ENCODE measurements around the gene MMP28.
"Not testable (repeated sequence)": the region's sequence is repeated elsewhere in the genome, so short reads cannot be mapped to it uniquely, and the experiment has no call there.

Gene MMP28

DNA sequence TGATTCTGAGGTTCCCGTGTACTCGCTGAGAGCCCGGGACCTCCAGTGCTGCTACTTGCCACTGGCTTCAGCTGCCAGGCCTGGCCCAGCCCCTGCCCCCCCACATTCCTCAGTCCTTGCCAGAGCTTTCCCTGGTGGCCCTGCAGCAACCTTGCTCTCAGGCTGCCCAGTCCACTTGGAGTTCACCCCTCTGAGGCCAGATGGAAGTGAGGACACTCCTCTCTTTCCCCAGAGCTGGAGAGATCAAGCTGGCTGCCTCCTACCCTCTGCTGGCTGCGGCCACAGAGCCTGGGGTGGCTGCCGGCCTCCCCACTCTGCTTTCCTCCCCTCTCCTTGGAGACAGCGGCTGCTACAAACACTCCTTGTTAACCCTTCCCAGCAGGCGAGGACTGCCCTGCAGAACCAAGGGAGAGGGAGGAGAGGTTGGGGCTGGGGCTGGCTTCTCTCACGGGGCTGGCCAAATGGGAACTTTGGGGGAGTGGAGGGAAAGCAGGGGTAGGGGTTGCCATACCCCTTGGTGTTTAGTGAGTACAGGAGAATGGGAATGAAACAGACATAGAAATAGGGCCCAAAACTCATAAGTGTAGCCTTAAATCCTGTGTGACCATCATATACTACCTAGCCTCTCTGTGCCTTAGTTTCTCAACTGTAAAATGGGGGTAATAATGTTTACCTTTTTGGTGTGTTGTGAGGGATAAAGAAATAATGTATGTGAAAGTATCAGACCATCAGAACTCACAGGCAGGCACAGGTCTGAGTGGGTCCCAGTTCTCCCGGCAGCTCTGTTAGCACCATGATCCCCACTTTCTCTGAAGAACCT, 42.3 kb downstream of the MMP28 start, which contains the start of gene GAS2L2:
GAS2L2 (minus strand) TSS at position 295 of the 820 bp plus-strand sequence. CDS start 389 bp downstream, outside the sequence.
- H3K9me3 ChIP-seq (ENCODE audit: control insufficient read depth, low read length) = no peaks in the 10 kb centered on the region
- H3K27ac ChIP-seq (ENCODE audit: insufficient read depth, low read depth, low read length, poor library complexity, severe bottlenecking) = peak within 1 kb of the TSS; percentile 8
- H3K4me1 ChIP-seq (ENCODE audit: control insufficient read depth, insufficient read depth, low read length) = peaks cover 7% of the 10 kb centered on the region
- 50 to 53% methylated on average over 8 to 9 of the region's 9 CpGs for WGBS, 2 experiments
- H3K27me3 ChIP-seq (ENCODE audit: control insufficient read depth, insufficient read depth, low read length, poor library complexity, severe bottlenecking) = peaks cover 12% of the 10 kb centered on the region
- no peak within 1 kb of the TSS for H3K4me3 ChIP-seq (ENCODE audit: insufficient read depth, low read depth, low read length)
- no peaks in the 10 kb centered on the region for H3K36me3 ChIP-seq (ENCODE audit: control insufficient read depth, insufficient read depth, low read length)

GRCh38 chr17:35752471-35752870, 43.0 kb downstream of the MMP28 start:
- peaks cover 12% of the 10 kb centered on the region for H3K27me3 ChIP-seq (ENCODE audit: control insufficient read depth, insufficient read depth, low read length, poor library complexity, severe bottlenecking)
- peaks cover 7% of the 10 kb centered on the region for H3K4me1 ChIP-seq (ENCODE audit: control insufficient read depth, insufficient read depth, low read length)
- H3K4me3 ChIP-seq (ENCODE audit: insufficient read depth, low read depth, low read length) = no peak overlapping the region
- WGBS, 2 experiments = 92 to 93% methylated on average over 16 of the region's 16 CpGs
- no peaks in the 10 kb centered on the region for H3K9me3 ChIP-seq (ENCODE audit: control insufficient read depth, low read length)
- H3K36me3 ChIP-seq (ENCODE audit: control insufficient read depth, insufficient read depth, low read length) = no peaks in the 10 kb centered on the region
- no peak overlapping the region for H3K27ac ChIP-seq (ENCODE audit: insufficient read depth, low read depth, low read length, poor library complexity, severe bottlenecking)

- 85 to 89% methylated on average over 4 of the region's 4 CpGs for WGBS, 2 experiments
- not testable (repeated sequence) for H3K27ac ChIP-seq (ENCODE audit: insufficient read depth, low read depth, low read length, poor library complexity, severe bottlenecking); H3K36me3 ChIP-seq (ENCODE audit: control insufficient read depth, insufficient read depth, low read length)
Observed at GRCh38 chr17:35751541-35751940, 43.9 kb downstream of the MMP28 start.

DNA sequence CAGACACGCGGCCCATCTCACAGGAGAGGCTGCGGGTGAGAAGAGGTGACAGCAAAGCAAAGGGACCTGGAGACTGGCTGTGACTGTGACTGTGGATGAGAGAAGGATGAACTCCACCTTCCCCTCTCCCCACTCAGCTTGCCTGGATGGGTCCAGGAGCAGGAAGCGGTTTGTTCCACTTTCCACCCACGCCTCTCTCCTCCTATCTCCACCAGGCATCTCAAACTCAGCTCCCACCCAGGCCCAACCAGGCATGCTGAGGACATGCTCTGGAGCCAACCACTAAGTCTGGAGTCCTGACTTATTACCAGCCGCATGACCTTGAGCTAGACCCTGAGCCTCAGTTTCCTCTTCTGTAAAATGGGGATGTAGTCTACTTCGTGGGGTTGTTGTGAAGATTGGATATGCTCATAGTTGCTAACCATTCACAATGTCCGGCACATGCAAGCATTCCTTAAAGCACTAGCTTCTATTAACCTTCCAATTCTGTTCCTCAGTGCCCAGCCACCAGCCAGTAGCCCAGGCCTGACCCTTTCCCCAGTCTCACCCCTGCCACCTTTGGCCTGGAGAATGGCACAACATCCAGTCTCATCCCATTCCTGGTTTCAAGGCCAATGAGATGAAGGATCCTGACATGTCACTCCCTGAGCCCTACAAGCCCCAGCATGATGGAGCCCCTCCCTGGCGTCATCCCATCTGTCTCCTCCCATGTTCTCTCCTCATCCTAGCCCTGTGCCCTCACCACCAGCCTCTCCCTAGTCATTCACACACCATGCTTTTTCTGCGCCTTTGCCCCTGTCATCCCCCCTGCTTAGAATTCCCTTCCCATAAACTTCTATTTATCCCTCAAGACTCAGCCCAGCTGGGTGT, 44.7 kb downstream of the MMP28 start:
- WGBS, 2 experiments = 91% methylated on average over 10 of the region's 10 CpGs
- Histone ChIP-seq H3K27ac (ENCODE audit: insufficient read depth, low read depth, low read length, poor library complexity, severe bottlenecking) (no peak overlapping the region), H3K27me3 (ENCODE audit: control insufficient read depth, insufficient read depth, low read length, poor library complexity, severe bottlenecking) (peaks cover 12% of the 10 kb centered on the region), H3K36me3 (ENCODE audit: control insufficient read depth, insufficient read depth, low read length) (no peaks in the 10 kb centered on the region), H3K4me3 (ENCODE audit: insufficient read depth, low read depth, low read length) (no peak overlapping the region), H3K4me1 (ENCODE audit: control insufficient read depth, insufficient read depth, low read length) (peaks cover 7% of the 10 kb centered on the region), H3K9me3 (ENCODE audit: control insufficient read depth, low read length) (no peaks in the 10 kb centered on the region)

More at GRCh38 chr17:35751541-35751940, 43.9 kb downstream of the MMP28 start:
- H3K9me3 ChIP-seq (ENCODE audit: control insufficient read depth, low read length); H3K4me1 ChIP-seq (ENCODE audit: control insufficient read depth, insufficient read depth, low read length); H3K4me3 ChIP-seq (ENCODE audit: insufficient read depth, low read depth, low read length): not testable (repeated sequence)
- H3K27me3 ChIP-seq (ENCODE audit: control insufficient read depth, insufficient read depth, low read length, poor library complexity, severe bottlenecking) = peaks cover 12% of the 10 kb centered on the region

DNA sequence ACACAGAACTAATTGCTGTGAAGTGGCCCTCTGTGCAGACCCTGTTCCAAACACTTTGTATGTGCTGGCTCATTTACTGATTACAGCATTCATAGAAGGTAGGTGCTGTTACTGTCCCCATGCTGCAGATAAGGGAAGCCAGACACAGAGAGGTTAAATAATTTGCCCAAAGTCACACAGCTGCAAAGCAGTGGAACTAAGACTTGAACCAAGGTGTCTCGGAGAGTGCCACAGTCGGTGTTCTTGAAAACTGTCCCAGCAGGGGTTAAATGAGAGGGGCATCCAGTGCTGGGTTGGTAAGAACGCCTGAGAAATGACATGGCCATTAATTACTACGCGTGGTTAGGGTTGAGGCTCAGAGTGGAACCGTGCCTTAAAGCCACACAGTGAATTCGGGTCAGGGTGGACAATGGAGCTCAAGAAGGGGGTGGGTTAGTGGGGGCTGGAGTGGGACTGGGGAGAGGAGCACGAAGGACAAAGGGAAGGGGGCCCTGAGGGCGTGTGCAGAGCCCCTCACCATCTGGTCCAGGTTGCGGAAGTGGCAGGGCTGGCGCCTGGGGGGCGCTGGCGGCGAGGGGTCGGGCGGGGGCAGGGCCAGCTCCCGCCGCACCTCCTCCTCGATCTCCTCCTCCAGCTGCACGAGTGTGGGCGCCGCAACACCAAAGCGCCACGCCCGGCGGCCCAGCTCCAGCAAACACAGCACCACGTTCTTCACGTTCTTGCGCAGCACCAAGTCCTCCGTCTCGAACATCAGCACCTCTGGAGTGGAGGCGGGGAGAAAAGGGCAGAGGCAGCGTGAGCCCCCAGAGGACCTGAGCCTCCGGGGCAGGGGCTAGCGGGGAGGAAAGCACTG, 45.7 kb downstream of the MMP28 start:
- no peaks in the 10 kb centered on the region for H3K36me3 ChIP-seq (ENCODE audit: control insufficient read depth, insufficient read depth, low read length)
- WGBS, 2 experiments = 35 to 37% methylated on average over 35 of the region's 35 CpGs
- no peak overlapping the region for H3K4me3 ChIP-seq (ENCODE audit: insufficient read depth, low read depth, low read length)
- H3K27ac ChIP-seq (ENCODE audit: insufficient read depth, low read depth, low read length, poor library complexity, severe bottlenecking) = no peak overlapping the region
- no peaks in the 10 kb centered on the region for H3K9me3 ChIP-seq (ENCODE audit: control insufficient read depth, low read length)
- peaks cover 12% of the 10 kb centered on the region for H3K27me3 ChIP-seq (ENCODE audit: control insufficient read depth, insufficient read depth, low read length, poor library complexity, severe bottlenecking)
- H3K4me1 ChIP-seq (ENCODE audit: control insufficient read depth, insufficient read depth, low read length) = peaks cover 7% of the 10 kb centered on the region

DNA sequence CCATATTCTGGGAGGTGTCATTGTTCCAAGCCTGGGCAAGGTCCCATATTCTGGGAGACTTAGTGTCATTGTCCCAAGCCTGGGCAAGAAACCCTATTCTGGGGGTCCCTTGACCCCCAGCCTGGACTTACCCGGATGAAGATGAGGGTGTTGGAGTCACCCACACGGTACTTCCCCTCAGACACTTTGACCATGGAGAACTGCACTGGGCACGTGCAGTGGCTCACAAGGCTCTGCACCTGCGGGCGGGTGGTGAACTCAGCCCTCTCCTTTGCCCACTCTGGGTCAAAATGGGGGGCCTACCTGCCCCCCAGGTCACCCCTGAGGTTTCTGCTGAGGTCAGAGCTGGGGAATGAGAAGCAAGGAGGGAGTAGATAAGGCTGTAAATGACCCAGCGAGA, 46.5 kb downstream of the MMP28 start:
- Histone ChIP-seq H3K36me3 (ENCODE audit: control insufficient read depth, insufficient read depth, low read length) (no peaks in the 10 kb centered on the region), H3K9me3 (ENCODE audit: control insufficient read depth, low read length) (no peaks in the 10 kb centered on the region), H3K4me1 (ENCODE audit: control insufficient read depth, insufficient read depth, low read length) (peaks cover 7% of the 10 kb centered on the region), H3K27me3 (ENCODE audit: control insufficient read depth, insufficient read depth, low read length, poor library complexity, severe bottlenecking) (peaks cover 12% of the 10 kb centered on the region), H3K4me3 (ENCODE audit: insufficient read depth, low read depth, low read length) (no peak overlapping the region), H3K27ac (ENCODE audit: insufficient read depth, low read depth, low read length, poor library complexity, severe bottlenecking) (no peak overlapping the region)
- 90 to 94% methylated on average over 6 of the region's 6 CpGs for WGBS, 2 experiments

DNA sequence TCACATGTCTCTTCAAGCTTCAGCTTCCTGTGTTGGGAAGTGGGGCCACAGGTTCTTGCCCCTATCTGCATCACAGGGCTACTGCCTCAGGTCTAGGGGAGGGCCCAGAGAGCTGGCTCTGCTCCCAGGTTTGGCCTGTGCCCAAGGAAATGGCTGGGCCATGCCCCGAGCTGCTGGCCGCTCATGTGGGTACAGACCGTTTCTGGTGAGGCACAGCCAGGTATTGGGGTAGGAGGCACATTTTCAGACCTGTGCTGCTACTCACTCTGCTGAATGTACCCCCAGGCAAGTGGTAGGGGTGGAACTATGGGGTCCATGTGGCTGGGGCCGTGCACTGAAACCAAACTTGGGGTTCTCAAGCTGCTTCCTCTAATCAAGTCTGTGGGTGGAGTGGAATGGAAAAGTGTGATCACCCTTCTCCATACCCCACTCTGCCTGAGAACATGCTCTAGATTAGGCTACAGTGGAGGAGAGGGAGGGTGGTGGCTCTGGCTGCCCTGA, 47.0 kb downstream of the MMP28 start:
- peaks cover 7% of the 10 kb centered on the region for H3K4me1 ChIP-seq (ENCODE audit: control insufficient read depth, insufficient read depth, low read length)
- 91 to 95% methylated on average over 4 of the region's 4 CpGs for WGBS, 2 experiments
- H3K27ac ChIP-seq (ENCODE audit: insufficient read depth, low read depth, low read length, poor library complexity, severe bottlenecking) = no peak overlapping the region
- H3K27me3 ChIP-seq (ENCODE audit: control insufficient read depth, insufficient read depth, low read length, poor library complexity, severe bottlenecking) = peaks cover 12% of the 10 kb centered on the region
- H3K9me3 ChIP-seq (ENCODE audit: control insufficient read depth, low read length) = no peaks in the 10 kb centered on the region
- no peak overlapping the region for H3K4me3 ChIP-seq (ENCODE audit: insufficient read depth, low read depth, low read length)
- no peaks in the 10 kb centered on the region for H3K36me3 ChIP-seq (ENCODE audit: control insufficient read depth, insufficient read depth, low read length)

DNA sequence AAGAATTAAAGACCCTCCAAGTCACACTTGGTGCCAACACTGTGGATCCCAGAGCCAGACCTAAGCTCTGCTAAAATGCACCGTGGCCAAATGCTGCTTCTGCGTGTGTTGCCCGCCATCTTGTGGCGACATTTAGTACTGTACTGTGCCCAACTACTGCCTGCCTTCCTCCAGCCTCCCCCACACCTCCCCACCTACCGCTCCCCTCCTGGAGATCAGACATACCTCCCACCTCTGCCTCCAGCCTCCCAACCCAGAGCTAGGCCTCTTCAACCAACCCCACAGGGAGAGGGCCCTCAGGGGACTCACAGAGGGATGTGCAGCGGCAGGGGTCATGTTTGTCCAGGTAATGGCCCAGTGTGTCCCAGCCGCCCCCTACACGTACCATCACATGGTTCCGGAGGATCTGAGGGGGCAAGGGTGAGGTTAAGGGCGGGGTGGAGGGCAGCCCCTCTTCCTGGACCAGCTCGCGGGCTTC, 47.9 kb downstream of the MMP28 start:
- WGBS, 2 experiments = 49 to 53% methylated on average over 12 of the region's 12 CpGs
- Histone ChIP-seq H3K4me1 (ENCODE audit: control insufficient read depth, insufficient read depth, low read length) (no peaks in the 10 kb centered on the region), H3K27ac (ENCODE audit: insufficient read depth, low read depth, low read length, poor library complexity, severe bottlenecking) (no peak overlapping the region), H3K27me3 (ENCODE audit: control insufficient read depth, insufficient read depth, low read length, poor library complexity, severe bottlenecking) (peaks cover 17% of the 10 kb centered on the region), H3K9me3 (ENCODE audit: control insufficient read depth, low read length) (no peaks in the 10 kb centered on the region), H3K36me3 (ENCODE audit: control insufficient read depth, insufficient read depth, low read length) (no peaks in the 10 kb centered on the region), H3K4me3 (ENCODE audit: insufficient read depth, low read depth, low read length) (no peak overlapping the region)

DNA sequence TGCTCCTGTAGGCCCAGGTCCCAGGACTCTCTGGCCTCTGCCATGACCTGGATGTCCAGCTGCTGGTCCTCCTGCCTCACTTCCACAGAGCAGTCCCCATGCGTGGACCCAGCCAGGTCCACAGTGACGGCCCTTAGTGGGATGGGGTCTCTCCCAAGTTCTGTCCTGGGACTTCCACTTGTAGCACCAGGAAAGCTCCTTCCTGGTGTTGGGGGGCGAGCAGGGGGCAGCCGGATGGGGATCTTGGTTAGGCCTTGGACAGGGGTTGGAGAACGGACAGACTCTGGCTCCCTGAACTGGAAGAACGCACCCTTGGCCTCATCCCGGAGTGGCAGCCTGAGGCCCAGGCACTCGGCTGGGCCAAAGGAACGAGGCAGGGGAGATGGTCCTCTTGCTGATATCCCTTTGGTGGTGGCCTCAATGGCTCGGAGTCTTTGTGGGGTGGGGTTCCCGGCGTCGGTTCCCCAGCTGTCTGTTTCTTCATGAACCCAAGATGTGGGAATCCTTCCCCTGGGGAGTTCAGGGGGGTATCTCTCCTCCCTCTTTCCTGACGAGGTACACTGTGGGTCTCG, 49.6 kb downstream of the MMP28 start:
- WGBS, 2 experiments = 92 to 94% methylated on average over 14 to 15 of the region's 15 CpGs
- peaks cover 7% of the 10 kb centered on the region for H3K4me1 ChIP-seq (ENCODE audit: control insufficient read depth, insufficient read depth, low read length)
- no peak overlapping the region for H3K4me3 ChIP-seq (ENCODE audit: insufficient read depth, low read depth, low read length)
- H3K27me3 ChIP-seq (ENCODE audit: control insufficient read depth, insufficient read depth, low read length, poor library complexity, severe bottlenecking) = peaks cover 34% of the 10 kb centered on the region
- no peak overlapping the region for H3K27ac ChIP-seq (ENCODE audit: insufficient read depth, low read depth, low read length, poor library complexity, severe bottlenecking)
- H3K9me3 ChIP-seq (ENCODE audit: control insufficient read depth, low read length) = no peaks in the 10 kb centered on the region
- no peaks in the 10 kb centered on the region for H3K36me3 ChIP-seq (ENCODE audit: control insufficient read depth, insufficient read depth, low read length)
